Fibroblast of pulmonary artery (primary cell): Measurements from ENCODE around the gene PLEK.

Source experiments
- DNase-seq: peaks from one replicate; pipeline ENCODE4 v3.0.0-alpha.2; 2010; ENCODE audit warnings: low read depth
- H3K4me3 ChIP-seq: replicated peaks from 2 replicates; pipeline ENCODE4 v1.5.1; 2011; ENCODE audit warnings: low read depth, mild to moderate bottlenecking, control low read depth, low read length, moderate library complexity
- CTCF ChIP-seq: IDR thresholded peaks from 2 replicates; pipeline ENCODE4 v1.5.1; 2011; ENCODE audit warnings: mild to moderate bottlenecking, control low read depth, low read length, inconsistent platforms; ENCODE audit errors: missing control alignments

Gene PLEK

GRCh38 chr2:68420254-68420910 lies 55.3 kb downstream of the PLEK start:
- peak; percentile 31 for DNase-seq
- no peak overlapping the region for H3K4me3 ChIP-seq
- no peak for TF ChIP-seq CTCF

GRCh38 chr2:68423966-68424650 lies 59.0 kb downstream of the PLEK start:
- no peak for DNase-seq
- H3K4me3 ChIP-seq, result no peak overlapping the region
- no peak for TF ChIP-seq CTCF

GRCh38 chr2:68425503-68425902 lies 60.4 kb downstream of the PLEK start:
- no peak for DNase-seq
- no peak overlapping the region for H3K4me3 ChIP-seq
- no peak for TF ChIP-seq CTCF

- TF ChIP-seq CTCF, result no peak
- no peak for DNase-seq
- no peak overlapping the region for H3K4me3 ChIP-seq
Observed at GRCh38 chr2:68426446-68426845, 61.4 kb downstream of the PLEK start.

GRCh38 chr2:68426848-68427579 lies 61.9 kb downstream of the PLEK start:
- TF ChIP-seq CTCF, result no peak
- H3K4me3 ChIP-seq, result no peak overlapping the region
- DNase-seq, result no peak

- H3K4me3 ChIP-seq, result no peak overlapping the region
- DNase-seq, result no peak
- no peak for TF ChIP-seq CTCF
Observed at GRCh38 chr2:68428126-68428525, 63.0 kb downstream of the PLEK start.
